ENCODE measurements around the gene KCNH8. TPM values are rescaled to one million over a fixed set of nuclear protein-coding genes. Genes with fewer than 3 reads are reported as not detected.

The KCNH8 gene
- total and polyA plus RNA-seq, 10 of the 15 experiments (the other 5 are each of a cell fraction or from before 2014, with no cell fraction given), result under 0.01 to 0.18 (median 0.07) TPM; not detected in 2

DNA sequence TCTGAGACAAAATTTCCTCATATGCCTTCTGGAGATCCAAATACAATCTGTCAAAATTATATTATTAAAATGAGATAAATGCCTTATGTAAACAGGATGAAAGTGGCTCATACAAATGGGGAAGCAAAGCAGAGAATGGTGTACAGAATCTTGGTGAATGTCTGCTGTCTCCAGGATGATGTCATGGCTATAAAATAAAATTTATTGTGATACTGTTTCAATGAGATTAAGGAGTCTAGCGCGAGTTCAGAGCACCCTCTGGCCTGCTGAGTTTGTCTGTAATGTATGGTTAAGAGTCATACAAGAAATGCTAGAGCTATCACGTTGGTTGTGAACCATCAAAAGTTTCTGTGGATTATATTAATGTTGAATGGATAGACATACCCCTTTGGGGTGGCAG, 426.0 kb downstream of the KCNH8 start (continued):
- TF ChIP-seq TAF1 (IDR thresholded peaks at IDR 0.05; ENCODE audit: borderline replicate concordance, low read depth, low read length), result no peak

DNA sequence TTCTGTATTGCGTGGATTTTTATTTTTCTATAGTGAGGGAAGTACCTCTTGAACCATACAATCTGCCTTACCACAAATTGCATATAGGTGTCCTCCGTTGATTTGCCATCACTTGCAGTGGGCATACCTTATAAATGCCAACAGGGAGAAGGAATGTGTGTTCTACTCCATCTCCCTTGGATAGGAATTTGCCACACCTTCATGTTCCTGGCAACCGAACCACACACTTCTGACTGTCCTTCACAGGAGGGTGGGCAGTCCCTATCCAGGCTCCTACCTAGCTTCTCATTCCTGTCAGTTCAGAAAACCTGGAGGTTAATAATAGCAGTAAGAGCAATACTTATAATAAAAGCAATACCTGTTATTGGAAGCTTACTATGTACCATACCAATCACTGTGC, 428.0 kb downstream of the KCNH8 start:
- no TSS peak for BruUV-seq (replicated peaks)
- no peak overlapping the region for H3K27ac ChIP-seq (ENCODE audit: control insufficient read depth, insufficient read depth)
- H2AFZ ChIP-seq (ENCODE audit: control insufficient read depth, low read depth, low read length), result no peak overlapping the region
- ChIA-PET SMC1A (ENCODE audit: uncharacterized antibody, unreplicated experiment) (no interaction called here), POLR2A (no interaction called here), RAD21 (ENCODE audit: unreplicated experiment) (no interaction called here), CTCF (no interaction called here)
- no peaks in the 10 kb centered on the region for H4K20me1 ChIP-seq (ENCODE audit: control insufficient read depth, insufficient read depth)
- 67% methylated on average over 3 of the region's 3 CpGs for whole genome bisulfite sequencing (ENCODE audit: insufficient coverage, insufficient replicate concordance, low lambda C conversion rate, missing lambda C conversion rate)
- no peak for DNase-seq (ENCODE audit: low read depth, low spot score)
- H3K4me1 ChIP-seq (ENCODE audit: control insufficient read depth, insufficient read depth, low read length), result no peaks in the 10 kb centered on the region
- no peak overlapping the region for H3K4me2 ChIP-seq (ENCODE audit: control insufficient read depth, insufficient read depth)
- H3K4me3 ChIP-seq, result no peak overlapping the region
- no peak overlapping the region for H3K9ac ChIP-seq (ENCODE audit: control insufficient read depth, insufficient read depth, low read length)
- no peaks in the 10 kb centered on the region for H3K36me3 ChIP-seq (ENCODE audit: control insufficient read depth in 2 of 2, insufficient read depth in 2 of 2, low read length in 1 of 2)
- TF ChIP-seq KAT2A (conservative IDR thresholded peaks at IDR 0.05; ENCODE audit: control insufficient read depth, low read depth, low read length), result no peak
- TF ChIP-seq BCLAF1 (IDR thresholded peaks at IDR 0.05), result no peak
- TF ChIP-seq RAD51 (IDR thresholded peaks at IDR 0.05), result no peak
- no peak for TF ChIP-seq BCL11A (IDR thresholded peaks at IDR 0.05; ENCODE audit: low read depth, low read length)
- no peak for TF ChIP-seq POLR2AphosphoS5 (IDR thresholded peaks at IDR 0.05; ENCODE audit: low read length)
- TF ChIP-seq SP1 (IDR thresholded peaks at IDR 0.05; ENCODE audit: low read depth, low read length), result no peak
- TF ChIP-seq MEF2A (IDR thresholded peaks at IDR 0.05; ENCODE audit: insufficient read depth, low read depth, low read length), result no peak
- no peak for TF ChIP-seq SKIL (IDR thresholded peaks at IDR 0.05; ENCODE audit: low read depth, poor library complexity, severe bottlenecking)
- no peak for TF ChIP-seq USF2 (IDR thresholded peaks at IDR 0.05; ENCODE audit: borderline replicate concordance, low read depth, low read length)
- TF ChIP-seq REST (IDR thresholded peaks at IDR 0.05; ENCODE audit: low read depth, low read length), result no peak
- TF ChIP-seq SIN3A (IDR thresholded peaks at IDR 0.05; ENCODE audit: low read depth, low read length), result no peak
- no peak for TF ChIP-seq TARDBP (IDR thresholded peaks at IDR 0.05; ENCODE audit: borderline replicate concordance)
- H3K27me3 ChIP-seq (replicated peaks in 1 of 2; ENCODE audit: control insufficient read depth in 2 of 2, insufficient read depth in 2 of 2, low read length in 1 of 2), result no peaks in the 10 kb centered on the region
- no peaks in the 10 kb centered on the region for H3K79me2 ChIP-seq (ENCODE audit: control insufficient read depth, insufficient read depth, low read length)
- no peak for ATAC-seq
- FAIRE-seq, result no peak
- intact Hi-C loops (cut with micrococcal nuclease; ENCODE audit: unreplicated experiment), result no loop called here
- H3K9me3 ChIP-seq (replicated peaks; ENCODE audit: control insufficient read depth, insufficient read depth, low read length), result no peaks in the 10 kb centered on the region; the same call in 1 of the 3 replicates
- in situ Hi-C loops (cut with MboI), result no loop called here
